Prostate gland (tissue), 2 donors: ENCODE results near the gene NDRG2. TPM values are rescaled to one million over a fixed set of nuclear protein-coding genes. Genes with fewer than 3 reads are reported as not detected.
A peak's percentile ranks its signal among the peaks of the same experiment; 100 is the strongest.
"Not testable (repeated sequence)": the region's sequence is repeated elsewhere in the genome, so short reads cannot be mapped to it uniquely, and the experiment has no call there.

Experiments
- DNase-seq: peaks from one replicate; pipeline ENCODE4 v3.0.0-alpha.2; 2019; ENCODE audit warnings: low spot score
- H3K27ac ChIP-seq, 2 donors: fragments of 200-600 bp; sonication (generic); 2 replicates each; pipeline ENCODE4 v1.5.1; 2017 to 2019
- H3K27me3 ChIP-seq: fragments of 200-600 bp; sonication (generic); replicated peaks from 2 replicates; pipeline ENCODE4 v1.5.1; 2019; ENCODE audit not compliant: insufficient read depth
- H3K36me3 ChIP-seq, 2 donors: fragments of 200-600 bp; sonication (generic); 1 replicate in 1 of 2; 2 replicates in 1 of 2; pipeline versions ENCODE4 v1.5.1 to v1.8.1; 2017 to 2019
- H3K4me1 ChIP-seq: fragments of 200-600 bp; sonication (generic); replicated peaks from 2 replicates; pipeline ENCODE4 v1.5.1; 2019
- H3K4me3 ChIP-seq, 2 donors: fragments of 200-600 bp; sonication (generic); 2 replicates each; pipeline ENCODE4 v1.5.1; 2017 to 2019
- H3K9me3 ChIP-seq: fragments of 200-600 bp; sonication (generic); 2 replicates; pipeline ENCODE4 v1.5.1; 2017
- CTCF ChIP-seq, 4 experiments: fragments of 200-600 bp in 2 of 4; fragments of 450-650 bp in 2 of 4; sonication (generic) in 2 of 4; IDR thresholded peaks; 1 replicate in 3 of 4; 2 replicates in 1 of 4; pipeline ENCODE4 v1.5.1; 2016 to 2019; ENCODE audit warnings: antibody characterized with exemption in 4 of 4, mild to moderate bottlenecking in 2 of 4, moderate library complexity in 2 of 4
- POLR2A ChIP-seq: fragments of 450-650 bp; IDR thresholded peaks from one replicate; pipeline ENCODE4 v1.6.1; 2016; ENCODE audit warnings: antibody characterized with exemption, mild to moderate bottlenecking
- POLR2AphosphoS5 ChIP-seq: sonication (generic); formaldehyde crosslinking; IDR thresholded peaks from one replicate; pipeline ENCODE4 v1.6.1; 2017; ENCODE audit warnings: antibody characterized with exemption
- WGBS: methylation state at CpG from one replicate; pipeline ENCODE4 v1.1.5; 2018; 5-methylcytosine and 5-hydroxymethylcytosine counted together
- intact Hi-C: fragments of 100-400 bp; cut with DNase I; formaldehyde crosslinking; loops from one replicate; pipeline ENCODE4 v1.14.2; 2022
- total RNA-seq, 2 donors: library from RNA; depleted of rRNA; stranded (reverse); fragments of >200 nt; gene quantifications; one replicate each; pipeline ENCODE4 v1.1.0, GENCODE V29; 2016

The NDRG2 gene
- total RNA-seq, 2 donors from 2014 or later = 230 to 304 TPM

DNA sequence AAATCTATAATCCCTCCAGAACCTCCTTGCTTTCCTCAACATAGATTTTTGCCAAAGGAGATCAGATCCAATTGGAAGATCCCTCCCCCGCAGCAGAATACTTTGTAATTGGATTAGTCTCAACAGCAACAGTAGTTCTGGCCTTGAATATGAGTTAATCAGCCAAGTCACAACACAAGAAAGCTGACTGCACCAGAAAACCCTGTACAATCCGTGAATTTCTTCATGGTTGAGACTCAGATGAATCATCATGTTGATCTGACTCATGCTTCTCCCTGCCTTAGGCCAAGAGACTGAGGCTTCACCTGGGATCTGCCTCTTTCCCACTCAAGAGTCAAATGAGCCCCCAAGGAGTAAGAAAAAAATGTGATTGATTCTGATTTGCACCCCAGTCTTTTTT lies 38.0 kb downstream of the NDRG2 start:
- no peak for DNase-seq

DNA sequence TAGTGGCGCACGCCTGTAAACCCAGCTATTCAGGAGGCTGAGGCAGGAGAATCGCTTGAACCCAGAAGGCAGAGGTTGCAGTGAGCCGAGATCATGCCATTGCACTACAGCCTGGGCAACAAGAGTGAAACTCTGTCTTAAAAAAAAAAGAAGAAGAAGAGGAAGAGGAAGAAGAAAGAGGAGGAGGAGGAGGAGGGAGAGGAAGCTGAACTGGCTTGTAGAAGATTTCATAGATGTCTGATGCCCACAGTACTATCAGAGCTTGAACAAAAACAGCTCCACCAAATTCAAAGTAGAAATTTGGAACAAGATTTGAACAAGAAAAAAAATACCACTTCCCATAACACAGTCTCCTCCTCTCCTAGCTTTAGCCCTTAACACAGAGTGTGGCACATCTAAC lies 39.2 kb downstream of the NDRG2 start:
- H3K36me3 ChIP-seq, intact Hi-C loops, H3K27ac ChIP-seq, DNase-seq, H3K4me3 ChIP-seq, H3K4me1 ChIP-seq, H3K27me3 ChIP-seq, H3K9me3 ChIP-seq: not testable (repeated sequence)
- 92% methylated on average over 4 of the region's 4 CpGs for WGBS

More for the DNA sequence above, 38.0 kb downstream of the NDRG2 start:
- Histone ChIP-seq H3K27me3 (no peaks in the 10 kb centered on the region), H3K4me1 (peaks cover 12% of the 10 kb centered on the region), H3K9me3 (no peaks in the 10 kb centered on the region), H3K4me3 (no peak overlapping the region), H3K27ac (no peak overlapping the region), H3K36me3 (no peaks in the 10 kb centered on the region)
- peak; percentile 20 for TF ChIP-seq POLR2AphosphoS5
- no peak for TF ChIP-seq CTCF (IDR thresholded peaks at IDR 0.05)
- 41% methylated on average over 2 of the region's 2 CpGs for WGBS
- intact Hi-C loops = no loop called here

- WGBS = 85% methylated on average over 2 of the region's 2 CpGs
- intact Hi-C loops = no loop called here
- no peak overlapping the region for H3K4me3 ChIP-seq
- no peak overlapping the region for H3K27ac ChIP-seq
- TF ChIP-seq CTCF (IDR thresholded peaks at IDR 0.05) = no peak
- no peak for TF ChIP-seq POLR2AphosphoS5
- TF ChIP-seq POLR2A = no peak
- H3K4me1 ChIP-seq = no peaks in the 10 kb centered on the region
- no peaks in the 10 kb centered on the region for H3K27me3 ChIP-seq
- no peaks in the 10 kb centered on the region for H3K9me3 ChIP-seq
- no peaks in the 10 kb centered on the region for H3K36me3 ChIP-seq
- DNase-seq = no peak
Measured at GRCh38 chr14:20982646-20983369, 42.1 kb downstream of the NDRG2 start.

DNA sequence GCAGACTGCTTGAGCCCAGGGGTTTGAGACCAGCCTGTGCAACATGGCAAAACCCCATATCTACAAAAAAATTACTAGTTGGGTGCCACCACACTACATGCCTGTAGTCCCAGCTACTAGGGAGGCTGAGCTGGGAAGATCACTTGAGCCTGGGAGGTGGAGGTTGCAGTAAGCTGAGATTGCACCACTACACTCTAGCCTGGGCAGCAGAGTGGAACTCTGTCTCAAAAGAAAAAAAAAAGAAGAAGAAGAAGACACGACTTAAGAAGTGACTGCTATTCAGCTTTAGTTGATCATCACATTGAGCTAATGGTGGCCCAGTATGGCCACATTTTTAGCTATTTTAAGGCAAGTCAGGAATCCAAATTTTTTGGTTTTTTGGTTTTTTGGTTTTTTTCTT lies 44.0 kb downstream of the NDRG2 start:
- H3K27me3 ChIP-seq = no peaks in the 10 kb centered on the region
- H3K36me3 ChIP-seq = no peaks in the 10 kb centered on the region
- no peaks in the 10 kb centered on the region for H3K9me3 ChIP-seq
- H3K4me3 ChIP-seq = no peak overlapping the region
- TF ChIP-seq POLR2A = no peak
- TF ChIP-seq POLR2AphosphoS5 = no peak
- TF ChIP-seq CTCF (IDR thresholded peaks at IDR 0.05) = no peak
- DNase-seq = no peak
- 60% methylated on average over 1 of the region's 1 CpG for whole genome bisulfite sequencing
- intact Hi-C loops = no loop called here
- H3K4me1 ChIP-seq = no peaks in the 10 kb centered on the region
- no peak overlapping the region for H3K27ac ChIP-seq

DNA sequence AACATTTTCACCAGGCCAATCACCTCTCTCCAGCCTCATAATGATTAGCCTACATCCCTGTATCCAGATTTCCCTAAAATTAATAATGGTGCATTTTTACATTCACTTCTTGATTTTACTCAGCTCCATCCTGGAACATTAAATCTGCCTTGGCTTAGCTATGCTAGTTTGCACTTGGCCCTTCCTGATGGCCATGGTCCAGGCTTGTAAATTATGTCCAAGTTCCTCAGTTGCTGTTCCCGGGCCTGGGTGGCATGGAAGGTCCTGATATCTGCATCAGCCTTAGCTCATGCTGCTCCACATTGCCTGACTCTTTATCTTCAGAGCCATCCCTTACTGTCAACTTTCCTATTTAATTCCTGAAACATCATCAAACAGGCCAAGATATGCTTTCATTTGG lies 46.2 kb downstream of the NDRG2 start:
- Histone ChIP-seq H3K4me3 (no peak overlapping the region), H3K27me3 (no peaks in the 10 kb centered on the region), H3K36me3 (no peaks in the 10 kb centered on the region), H3K27ac (no peak overlapping the region), H3K9me3 (no peaks in the 10 kb centered on the region), H3K4me1 (no peaks in the 10 kb centered on the region)
- TF ChIP-seq POLR2AphosphoS5 (peak; percentile 18), CTCF (IDR thresholded peaks at IDR 0.05) (no peak), POLR2A (no peak)
- peak; percentile 34 for DNase-seq
- intact Hi-C loops = loop anchor here (10.0 kb wide), 1 partner anchor 514 kb away; the partner anchor contains the start of genes PIP4P1 and PNP
- WGBS = 6% methylated on average over 1 of the region's 1 CpG
